GM18868 (cell line): ENCODE data around the gene SLC9C1.
A peak's percentile ranks its signal among the peaks of the same experiment; 100 is the strongest.

Source experiments
- ATAC-seq: cut with Tn5 transposase; IDR thresholded peaks from one replicate; pipeline ENCODE4 v1.9.1; 2021; ENCODE audit warnings: mild to moderate bottlenecking, moderate library complexity; ENCODE audit not compliant: unreplicated experiment

The SLC9C1 gene

GRCh38 chr3:112115806-112116383 lies 178.1 kb downstream of the SLC9C1 start:
- ATAC-seq = no peak

GRCh38 chr3:112115161-112115739 lies 178.8 kb downstream of the SLC9C1 start:
- ATAC-seq = peak; percentile 45

DNA sequence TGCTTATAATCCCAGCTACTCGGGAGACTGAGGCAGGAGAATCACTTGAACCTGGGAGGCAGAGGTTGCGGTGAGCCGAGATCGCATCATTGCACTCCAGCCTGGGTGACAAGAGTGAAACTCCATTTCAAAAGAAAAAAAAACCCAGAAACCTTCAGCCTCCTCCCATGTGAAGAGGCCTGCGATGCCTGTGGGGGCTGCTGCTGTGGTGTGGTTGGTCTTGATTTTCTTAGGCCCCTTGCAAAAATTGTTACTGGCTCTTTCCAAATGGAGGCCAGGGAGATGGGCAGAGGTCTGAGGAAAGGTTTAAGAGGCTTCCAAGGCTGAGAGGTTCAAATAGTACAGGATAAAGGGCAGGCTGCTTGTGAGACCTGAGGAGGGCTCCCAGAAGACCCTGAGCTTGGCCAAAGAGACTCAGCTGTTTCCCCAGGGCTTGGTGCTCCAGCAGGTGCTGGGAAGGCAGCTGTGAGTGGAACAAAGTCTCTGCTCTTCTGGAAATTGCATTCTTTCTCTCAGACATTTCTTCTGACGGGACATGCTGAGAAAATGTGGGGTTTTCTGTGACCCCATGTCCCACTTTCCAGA lies 179.3 kb downstream of the SLC9C1 start:
- peak; percentile 30 for ATAC-seq

DNA sequence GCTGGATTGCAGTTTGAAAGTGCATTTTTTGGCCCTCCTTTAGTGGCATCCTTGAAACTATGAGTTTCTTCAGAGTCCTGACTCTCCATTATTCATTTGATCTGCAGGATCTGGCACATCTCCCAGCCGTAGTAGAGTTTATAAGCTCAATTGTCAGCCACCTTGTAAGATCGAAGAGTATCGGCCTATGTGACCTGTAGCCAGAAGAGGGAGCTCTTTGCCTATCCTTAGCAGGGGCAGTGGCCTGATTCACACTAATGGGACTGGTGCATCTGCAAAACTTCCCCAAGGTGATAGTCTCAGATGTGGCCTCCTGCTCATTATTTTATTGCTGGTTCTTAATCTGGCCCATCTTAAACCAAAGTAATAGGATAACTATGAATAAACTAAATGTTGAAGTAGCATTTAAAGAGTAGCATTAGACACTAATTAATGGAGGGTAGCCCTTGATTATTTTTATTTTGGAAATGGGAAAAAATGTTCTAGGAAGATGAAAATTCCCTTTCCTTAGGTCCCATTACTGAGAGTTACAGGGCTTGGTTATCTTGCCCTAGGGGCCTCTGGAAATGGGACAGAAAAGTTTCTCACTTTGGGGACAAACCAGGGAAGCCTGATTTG lies 182.1 kb downstream of the SLC9C1 start:
- ATAC-seq = peak; percentile 46

DNA sequence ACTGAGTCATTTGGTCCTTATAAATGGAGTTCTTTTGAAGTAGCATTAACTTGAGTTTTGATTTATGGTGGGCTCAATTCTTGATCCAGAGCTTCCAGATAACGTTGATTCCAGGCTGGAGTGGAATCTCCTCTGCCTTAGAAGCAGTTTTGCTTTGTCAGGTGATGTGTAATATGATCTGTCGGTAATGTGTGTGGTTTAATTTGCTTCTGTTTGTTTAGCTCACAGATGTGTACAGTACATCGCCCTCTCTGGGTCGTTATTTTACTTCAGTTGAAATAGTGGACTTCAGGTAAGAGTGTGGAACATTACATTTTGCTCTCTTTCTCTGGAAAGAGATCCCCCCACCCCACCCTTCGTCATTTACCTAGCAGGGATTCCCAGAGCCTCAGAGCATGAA lies 184.7 kb downstream of the SLC9C1 start:
- no peak for ATAC-seq

DNA sequence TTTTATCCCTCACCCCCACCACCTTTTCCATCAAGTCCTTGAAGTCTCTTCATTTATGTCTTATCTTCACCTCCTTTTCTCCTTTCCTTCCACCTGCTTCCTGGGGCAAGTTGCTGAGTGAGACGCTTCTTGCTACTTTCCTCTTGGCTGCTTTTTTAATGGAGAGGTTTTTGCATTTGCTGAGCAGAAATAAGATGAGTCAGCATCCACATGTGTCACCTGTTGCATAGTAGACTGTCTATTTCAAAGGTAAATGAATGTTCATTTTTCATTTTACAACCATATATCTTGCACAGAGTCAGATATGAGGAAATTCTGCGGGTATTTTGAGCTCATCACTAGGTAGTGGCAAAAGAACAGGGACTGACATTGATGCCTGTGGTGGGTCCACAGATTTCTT lies 189.2 kb downstream of the SLC9C1 start:
- ATAC-seq = no peak

DNA sequence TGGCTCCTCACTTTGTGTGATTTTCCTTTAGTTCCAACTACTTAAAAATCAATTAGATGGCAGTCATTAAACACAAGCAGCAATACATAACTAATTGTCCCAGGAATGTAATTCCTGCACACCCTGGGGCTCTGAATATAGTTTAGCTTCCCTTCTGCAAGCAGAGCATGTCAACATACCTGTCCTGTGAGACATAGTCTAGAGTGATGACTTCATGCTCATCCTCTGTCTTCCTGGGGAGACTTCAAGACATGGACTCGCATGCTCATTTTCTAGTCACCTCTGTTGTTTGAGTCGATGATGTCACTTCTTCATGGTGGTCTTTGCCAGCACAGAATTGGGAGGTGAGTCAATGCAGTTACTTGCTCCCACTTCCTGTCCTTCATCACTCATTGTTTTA lies 192.1 kb downstream of the SLC9C1 start:
- ATAC-seq = no peak

- ATAC-seq = peak; percentile 85
Observed at GRCh38 chr3:112097378-112097777, 196.6 kb downstream of the SLC9C1 start.

DNA sequence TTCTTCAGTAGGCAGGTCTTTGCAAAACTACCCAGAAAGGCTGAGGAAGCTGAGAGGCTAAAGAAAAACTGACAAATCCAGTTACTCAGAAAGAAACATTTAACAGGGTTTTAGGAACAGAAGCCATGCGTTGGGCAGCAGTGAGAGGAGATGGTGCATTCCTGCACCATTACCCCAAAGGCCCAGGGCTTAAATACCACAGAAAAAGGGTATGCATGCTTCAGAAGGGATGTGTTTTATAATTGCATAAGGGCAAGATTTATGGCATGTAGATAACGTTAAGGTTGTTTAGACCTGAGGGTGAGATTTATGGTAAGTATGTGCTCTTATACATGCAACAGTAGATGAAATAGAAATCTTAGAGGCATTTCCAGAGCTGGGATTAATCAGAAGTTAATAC lies 197.8 kb downstream of the SLC9C1 start:
- no peak for ATAC-seq

- no peak for ATAC-seq
Observed at GRCh38 chr3:112095731-112096130, 198.3 kb downstream of the SLC9C1 start.

GRCh38 chr3:112093180-112093522 lies 200.9 kb downstream of the SLC9C1 start:
- ATAC-seq = no peak

GRCh38 chr3:112092496-112093179 lies 201.4 kb downstream of the SLC9C1 start:
- ATAC-seq = peak; percentile 50

DNA sequence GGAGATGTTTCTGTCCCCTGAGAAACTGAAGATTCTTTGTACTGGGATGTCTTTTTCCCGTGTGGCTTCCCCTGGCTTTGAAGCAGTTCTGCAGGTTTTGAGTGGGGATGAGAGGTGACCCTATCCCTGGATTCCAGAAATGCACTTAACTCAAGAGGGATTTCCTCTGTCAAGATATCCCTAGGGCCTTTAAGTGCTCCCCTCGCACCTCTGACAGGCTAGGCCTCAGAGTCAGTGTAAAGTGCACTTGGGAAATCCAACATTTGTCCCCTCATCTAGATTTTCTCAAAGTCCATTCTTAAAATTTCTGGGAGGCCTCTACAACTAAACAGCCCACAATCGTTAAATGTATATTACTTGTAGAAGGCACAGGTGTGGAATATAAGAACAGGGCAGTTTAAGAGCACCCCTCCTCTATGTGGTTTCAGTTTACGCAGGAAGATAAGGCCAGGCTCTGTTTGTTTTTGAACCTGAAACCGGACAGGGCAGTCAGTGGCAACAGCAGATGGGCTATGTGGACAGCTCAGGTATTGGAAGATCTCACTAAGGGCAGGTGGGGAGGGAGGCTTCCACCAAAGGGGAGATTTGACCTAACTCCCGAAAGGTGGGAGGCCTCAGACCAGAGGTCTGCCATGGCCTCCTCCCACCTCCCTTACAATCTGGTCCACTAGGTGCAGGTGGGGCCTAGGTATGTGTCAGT lies 203.0 kb downstream of the SLC9C1 start:
- no peak for ATAC-seq
